ENCODE data around the gene CCDC159. TPM values are rescaled to one million over a fixed set of nuclear protein-coding genes. Genes with fewer than 3 reads are reported as not detected.

The CCDC159 gene
- total and polyA plus RNA-seq, 9 donors = 21.0 to 41.9 (median 30.7) TPM

DNA sequence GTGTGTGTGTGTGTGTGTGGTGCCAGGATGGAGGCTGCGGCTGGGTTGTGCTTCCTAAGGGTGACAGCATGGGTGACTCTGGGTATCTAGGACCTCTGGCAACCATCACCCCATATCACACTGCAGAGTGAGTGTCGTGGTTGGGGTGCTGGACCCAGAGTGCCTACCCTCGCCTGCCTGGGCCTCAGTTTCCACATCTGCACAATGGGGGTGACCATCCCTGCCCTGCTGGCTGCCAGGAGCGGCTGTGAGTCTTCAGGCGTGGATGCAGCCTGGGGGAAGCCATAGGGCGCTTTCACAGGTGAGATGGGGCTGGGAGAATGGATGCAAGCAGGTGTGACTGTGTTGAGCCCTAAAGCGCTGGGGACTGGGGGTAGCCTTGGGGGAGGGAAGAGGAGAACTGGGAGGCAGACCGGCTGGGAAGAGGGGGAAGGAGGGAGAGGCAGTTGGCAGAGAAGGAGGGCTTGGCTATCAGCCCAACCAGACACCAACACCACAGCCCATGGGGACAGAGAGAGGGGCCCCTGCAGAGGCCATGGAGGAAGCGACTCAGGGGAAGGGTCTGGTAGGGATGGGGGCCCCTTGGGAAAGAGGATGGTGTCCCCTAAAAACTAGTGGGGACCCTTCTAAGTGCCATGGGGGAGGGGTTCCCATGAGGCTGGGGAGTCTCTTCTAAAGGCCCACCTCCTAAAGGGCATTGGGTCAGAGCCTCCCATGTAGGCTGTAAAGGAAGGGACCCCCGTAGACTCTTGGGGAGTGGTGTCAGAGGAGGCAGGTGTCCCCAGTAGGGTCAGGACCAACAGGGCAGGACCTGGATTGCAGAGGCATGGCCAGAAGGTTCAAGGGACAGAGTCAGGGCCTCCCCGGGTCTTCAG lies 10.6 kb downstream of the CCDC159 start:
- DNase-seq = no peak
- WGBS, 3 donors = 78 to 80% (median 78%) methylated on average over 10 to 11 of the region's 11 CpGs
- intact Hi-C loops (cut with DNase I) = no loop called here
- no peaks in the 10 kb centered on the region for H3K36me3 ChIP-seq
- no peaks in the 10 kb centered on the region for H3K9me3 ChIP-seq
- no peak overlapping the region for H3K27ac ChIP-seq
- H3K4me3 ChIP-seq = no peak overlapping the region
- H3K4me1 ChIP-seq (ENCODE audit: insufficient read depth) = peaks cover 9% of the 10 kb centered on the region
- TF ChIP-seq POLR2A (IDR thresholded peaks at IDR 0.05) (no peak), EP300 (IDR thresholded peaks at IDR 0.05) (no peak)
- TF ChIP-seq, protein P1, sequence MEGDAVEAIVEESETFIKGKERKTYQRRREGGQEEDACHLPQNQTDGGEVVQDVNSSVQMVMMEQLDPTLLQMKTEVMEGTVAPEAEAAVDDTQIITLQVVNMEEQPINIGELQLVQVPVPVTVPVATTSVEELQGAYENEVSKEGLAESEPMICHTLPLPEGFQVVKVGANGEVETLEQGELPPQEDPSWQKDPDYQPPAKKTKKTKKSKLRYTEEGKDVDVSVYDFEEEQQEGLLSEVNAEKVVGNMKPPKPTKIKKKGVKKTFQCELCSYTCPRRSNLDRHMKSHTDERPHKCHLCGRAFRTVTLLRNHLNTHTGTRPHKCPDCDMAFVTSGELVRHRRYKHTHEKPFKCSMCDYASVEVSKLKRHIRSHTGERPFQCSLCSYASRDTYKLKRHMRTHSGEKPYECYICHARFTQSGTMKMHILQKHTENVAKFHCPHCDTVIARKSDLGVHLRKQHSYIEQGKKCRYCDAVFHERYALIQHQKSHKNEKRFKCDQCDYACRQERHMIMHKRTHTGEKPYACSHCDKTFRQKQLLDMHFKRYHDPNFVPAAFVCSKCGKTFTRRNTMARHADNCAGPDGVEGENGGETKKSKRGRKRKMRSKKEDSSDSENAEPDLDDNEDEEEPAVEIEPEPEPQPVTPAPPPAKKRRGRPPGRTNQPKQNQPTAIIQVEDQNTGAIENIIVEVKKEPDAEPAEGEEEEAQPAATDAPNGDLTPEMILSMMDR (IDR thresholded peaks at IDR 0.05) = no peak
- no peaks in the 10 kb centered on the region for H3K27me3 ChIP-seq

DNA sequence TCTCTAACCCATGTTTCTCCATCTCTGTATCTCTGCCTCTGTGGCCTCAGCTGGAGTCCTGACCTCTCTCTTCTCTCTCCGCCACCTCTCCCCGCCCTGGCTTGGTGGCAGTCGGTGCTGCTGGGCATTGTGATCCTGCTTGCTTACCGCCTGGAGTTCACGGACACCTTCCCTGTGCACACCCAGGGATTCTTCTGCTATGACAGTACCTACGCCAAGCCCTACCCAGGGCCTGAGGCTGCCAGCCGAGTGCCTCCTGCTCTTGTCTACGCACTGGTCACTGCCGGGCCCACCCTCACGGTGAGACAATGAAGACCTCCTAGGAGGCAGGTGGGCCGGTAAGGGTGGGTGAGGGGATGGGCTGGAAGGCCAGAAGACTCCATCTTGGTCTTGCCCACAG lies 13.1 kb downstream of the CCDC159 start:
- TF ChIP-seq EP300 (IDR thresholded peaks at IDR 0.05) = no peak
- TF ChIP-seq POLR2A (IDR thresholded peaks at IDR 0.05) = no peak
- TF ChIP-seq, protein P1 (IDR thresholded peaks at IDR 0.05) = no peak
- intact Hi-C loops (cut with DNase I) = no loop called here
- no peak for DNase-seq
- Histone ChIP-seq H3K27me3 (no peaks in the 10 kb centered on the region), H3K27ac (no peak overlapping the region), H3K36me3 (no peaks in the 10 kb centered on the region), H3K4me1 (ENCODE audit: insufficient read depth) (peaks cover 9% of the 10 kb centered on the region), H3K9me3 (no peaks in the 10 kb centered on the region), H3K4me3 (no peak overlapping the region)
- 84 to 87% (median 87%) methylated on average over 11 of the region's 11 CpGs for WGBS, 3 donors

DNA sequence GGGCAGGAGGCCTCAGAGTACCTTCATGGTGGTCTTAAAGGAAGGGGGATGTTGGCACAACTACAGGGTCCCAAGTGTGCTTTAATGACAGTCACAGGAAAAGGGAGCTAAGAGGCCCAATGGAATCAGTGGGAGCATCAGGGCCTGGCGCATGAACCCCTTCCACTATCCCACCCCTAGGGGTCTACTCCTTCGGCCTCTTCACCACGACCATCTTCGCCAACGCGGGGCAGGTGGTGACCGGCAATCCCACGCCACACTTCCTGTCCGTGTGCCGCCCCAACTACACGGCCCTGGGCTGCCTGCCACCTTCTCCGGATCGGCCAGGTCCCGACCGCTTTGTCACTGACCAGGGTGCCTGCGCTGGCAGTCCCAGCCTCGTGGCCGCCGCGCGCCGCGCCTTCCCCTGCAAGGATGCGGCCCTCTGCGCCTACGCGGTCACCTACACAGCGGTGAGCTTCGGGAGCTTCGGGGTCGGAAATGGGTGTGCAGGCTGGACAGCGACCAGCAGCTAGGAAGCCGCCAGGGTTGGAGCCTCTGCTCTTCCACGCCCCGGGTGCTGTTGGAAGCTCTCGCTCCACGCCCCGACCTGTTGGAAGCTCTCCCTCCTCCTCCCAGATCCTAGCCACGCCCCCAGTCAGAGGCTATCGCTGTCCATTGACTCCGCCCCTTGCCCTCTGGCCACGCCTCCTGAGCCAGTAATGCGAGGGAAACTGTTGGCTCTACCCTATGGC lies 14.9 kb downstream of the CCDC159 start:
- H3K9me3 ChIP-seq = no peaks in the 10 kb centered on the region
- H3K36me3 ChIP-seq = no peaks in the 10 kb centered on the region
- H3K27ac ChIP-seq = no peak overlapping the region
- 74 to 76% (median 75%) methylated on average over 43 of the region's 43 CpGs for WGBS, 3 donors
- H3K27me3 ChIP-seq = no peaks in the 10 kb centered on the region
- intact Hi-C loops (cut with DNase I) = no loop called here
- DNase-seq = no peak
- H3K4me1 ChIP-seq (ENCODE audit: insufficient read depth) = peaks cover 3% of the 10 kb centered on the region
- TF ChIP-seq, protein P1 (IDR thresholded peaks at IDR 0.05) = no peak
- TF ChIP-seq EP300 (IDR thresholded peaks at IDR 0.05) (no peak), POLR2A (IDR thresholded peaks at IDR 0.05) (no peak)
- no peak overlapping the region for H3K4me3 ChIP-seq

DNA sequence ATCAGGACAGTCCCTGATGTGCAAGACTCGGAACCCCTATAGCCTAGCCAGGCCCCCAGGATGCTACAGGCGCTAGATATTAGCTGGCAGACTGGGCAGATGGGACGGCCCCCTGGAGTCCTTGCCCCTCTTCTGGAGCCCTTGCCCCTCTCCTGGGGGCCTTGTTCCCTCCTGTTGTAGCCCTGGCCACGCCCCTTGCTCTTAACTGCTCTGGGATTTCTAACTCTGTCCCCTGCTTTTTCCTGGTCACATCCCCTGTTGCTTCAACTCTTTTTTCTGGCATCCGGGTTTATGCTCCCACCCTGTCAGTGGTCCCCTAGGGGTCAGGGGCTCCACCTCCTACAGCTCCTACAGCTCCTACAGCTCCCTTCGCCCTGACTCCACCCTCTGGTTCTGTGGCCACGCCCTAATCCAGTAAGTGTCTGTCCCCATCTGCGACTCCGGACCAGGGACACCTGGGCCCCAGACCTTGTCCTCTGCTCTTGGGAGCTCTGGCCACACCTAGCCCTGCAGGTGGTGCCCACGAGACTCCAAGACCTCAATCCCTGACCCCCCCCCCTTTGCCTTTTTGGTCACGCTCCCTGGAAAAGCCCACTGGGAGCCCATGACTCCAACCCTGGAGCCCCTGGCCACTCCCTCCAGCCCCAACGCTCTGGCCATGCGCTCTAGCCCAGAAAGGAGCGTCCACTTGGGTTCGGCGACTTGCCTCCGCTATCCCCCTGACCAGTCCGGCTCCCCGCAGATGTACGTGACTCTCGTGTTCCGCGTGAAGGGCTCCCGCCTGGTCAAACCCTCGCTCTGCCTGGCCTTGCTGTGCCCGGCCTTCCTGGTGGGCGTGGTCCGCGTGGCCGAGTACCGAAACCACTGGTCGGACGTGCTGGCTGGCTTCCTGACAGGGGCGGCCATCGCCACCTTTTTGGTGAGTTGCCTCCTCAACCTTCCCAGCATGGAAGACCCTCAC lies 15.7 kb downstream of the CCDC159 start:
- no peak for TF ChIP-seq POLR2A (IDR thresholded peaks at IDR 0.05)
- TF ChIP-seq EP300 (IDR thresholded peaks at IDR 0.05) = no peak
- TF ChIP-seq, protein P1 (IDR thresholded peaks at IDR 0.05) = no peak
- Histone ChIP-seq H3K27ac (no peak overlapping the region), H3K27me3 (no peaks in the 10 kb centered on the region), H3K4me3 (no peak overlapping the region), H3K9me3 (no peaks in the 10 kb centered on the region), H3K36me3 (no peaks in the 10 kb centered on the region), H3K4me1 (ENCODE audit: insufficient read depth) (no peaks in the 10 kb centered on the region)
- intact Hi-C loops (cut with DNase I) = no loop called here
- WGBS, 3 donors = 84 to 87% (median 85%) methylated on average over 35 of the region's 35 CpGs
- no peak for DNase-seq
